GM12878 (cell line): ENCODE data around the gene ASAP2. TPM values are rescaled to one million over a fixed set of nuclear protein-coding genes. Genes with fewer than 3 reads are reported as not detected.

ENCODE experiments used
- ATAC-seq: fragments of 200-7000 bp; cut with Tn5 transposase; 3 replicates; pipeline ENCODE4 v1.9.1; 2020; ENCODE audit warnings: mild to moderate bottlenecking, moderate library complexity
- BruUV-seq: library from RNA; stranded (reverse); fragments of 400-500 nt; replicated peaks from 2 replicates; lab custom pipeline; 2021; lab: Mats Ljungman, UMichigan
- CTCF ChIA-PET: fragments of 300-600 bp; sonication (Branson Sonifier 250); formaldehyde crosslinking; extraction: SDS; loops from one replicate; lab custom pipeline; 2021; ENCODE audit warnings: inconsistent platforms; lab: Yijun Ruan, JAX
- POLR2A ChIA-PET: fragments of 350-600 bp; formaldehyde crosslinking; extraction: SDS; loops from one replicate; lab custom pipeline; 2021; ENCODE audit warnings: inconsistent platforms; lab: Charles Lee
- RAD21 ChIA-PET: fragments of 300-600 bp; sonication (Branson Sonifier 250); formaldehyde crosslinking; loops from one replicate; lab custom pipeline; 2023; ENCODE audit warnings: antibody characterized with exemption; ENCODE audit not compliant: unreplicated experiment; lab: Charles Lee
- SMC1A ChIA-PET: fragments of 300-600 bp; sonication (Branson Sonifier 250); formaldehyde crosslinking; loops from one replicate; lab custom pipeline; 2023; ENCODE audit not compliant: unreplicated experiment, uncharacterized antibody; lab: Charles Lee
- DNase-seq: peaks from one replicate; pipeline ENCODE4 v3.0.0-alpha.2; 2011; ENCODE audit warnings: low read depth, low spot score
- FAIRE-seq: peaks from 3 replicates; lab custom pipeline; 2011; peaks lifted over from hg19 to GRCh38; lab: Jason Lieb, UNC
- H2AFZ ChIP-seq: 2 replicates; pipeline ENCODE4 v1.6.0; 2011; ENCODE audit warnings: low read depth, low read length, control low read depth; ENCODE audit not compliant: control insufficient read depth
- H3K27ac ChIP-seq: 2 replicates; pipeline ENCODE4 v1.5.1; 2011; ENCODE audit warnings: control low read depth; ENCODE audit not compliant: control insufficient read depth, insufficient read depth
- H3K27me3 ChIP-seq, 2 experiments: replicated peaks in 1 of 2; 2 replicates each; pipeline versions ENCODE4 v1.6.0 to v1.6.1; 2011; ENCODE audit warnings: low read length in 1 of 2; ENCODE audit not compliant: control insufficient read depth in 2 of 2, insufficient read depth in 2 of 2
- H3K36me3 ChIP-seq, 2 experiments: 2 replicates each; pipeline ENCODE4 v1.5.1; 2011; ENCODE audit warnings: low read length in 1 of 2; ENCODE audit not compliant: control insufficient read depth in 2 of 2, insufficient read depth in 2 of 2
- H3K4me1 ChIP-seq: 2 replicates; pipeline ENCODE4 v1.6.1; 2011; ENCODE audit warnings: mild to moderate bottlenecking, low read length, moderate library complexity, mixed read lengths; ENCODE audit not compliant: control insufficient read depth, insufficient read depth
- H3K4me2 ChIP-seq: 2 replicates; pipeline ENCODE4 v1.6.0; 2011; ENCODE audit warnings: control low read depth; ENCODE audit not compliant: control insufficient read depth, insufficient read depth
- H3K4me3 ChIP-seq: fragments of 200-600 bp; sonication (generic); 2 replicates; pipeline ENCODE4 v1.5.1; 2016
- H3K79me2 ChIP-seq: 2 replicates; pipeline ENCODE4 v1.6.0; 2011; ENCODE audit warnings: low read length; ENCODE audit not compliant: control insufficient read depth, insufficient read depth
- H3K9ac ChIP-seq: 2 replicates; pipeline ENCODE4 v1.8.0; 2011; ENCODE audit warnings: low read length, control low read depth, mixed read lengths; ENCODE audit not compliant: control insufficient read depth, insufficient read depth
- H3K9me3 ChIP-seq: replicated peaks from 3 replicates; pipeline ENCODE4 v1.5.1; 2011; ENCODE audit warnings: mild to moderate bottlenecking, low read length; ENCODE audit not compliant: control insufficient read depth, insufficient read depth
- H4K20me1 ChIP-seq: 2 replicates; pipeline ENCODE4 v1.6.0; 2011; ENCODE audit not compliant: control insufficient read depth, insufficient read depth
- DPF2 ChIP-seq: fragments of 450-650 bp; IDR thresholded peaks from 2 replicates; pipeline ENCODE4 v1.6.1; 2017; ENCODE audit warnings: mild to moderate bottlenecking
- FOXM1 ChIP-seq: IDR thresholded peaks from 2 replicates; pipeline ENCODE4 v1.6.1; 2012; ENCODE audit warnings: low read depth, mild to moderate bottlenecking, inconsistent platforms, low read length, moderate library complexity
- IKZF1 ChIP-seq: fragments of 450-650 bp; conservative IDR thresholded peaks from 2 replicates; pipeline ENCODE4 v1.6.1; 2017; ENCODE audit warnings: antibody characterized with exemption, mild to moderate bottlenecking
- LARP7 ChIP-seq: fragments of 450-650 bp; IDR thresholded peaks from 2 replicates; pipeline ENCODE4 v1.6.1; 2017; ENCODE audit warnings: mild to moderate bottlenecking
- MTA2 ChIP-seq: fragments of 450-650 bp; IDR thresholded peaks from 2 replicates; pipeline ENCODE4 v1.6.1; 2016; ENCODE audit warnings: low read depth, mild to moderate bottlenecking, moderate library complexity
- NFIC ChIP-seq: IDR thresholded peaks from 2 replicates; pipeline ENCODE4 v1.6.1; 2012; ENCODE audit warnings: low read depth, mild to moderate bottlenecking, inconsistent platforms, low read length, moderate library complexity
- NFYA ChIP-seq: IDR thresholded peaks from 2 replicates; pipeline ENCODE4 v1.6.1; 2011; ENCODE audit warnings: low read depth, mild to moderate bottlenecking, low read length, improper control_type of control experiment, borderline replicate concordance
- NRF1 ChIP-seq: conservative IDR thresholded peaks from 2 replicates; pipeline ENCODE4 v1.6.1; 2011; ENCODE audit warnings: mild to moderate bottlenecking, low read depth, low read length, improper control_type of control experiment
- RB1 ChIP-seq: fragments of 450-650 bp; formaldehyde crosslinking; IDR thresholded peaks from 2 replicates; pipeline ENCODE4 v1.6.1; 2017; ENCODE audit warnings: mild to moderate bottlenecking, borderline replicate concordance
- RCOR1 ChIP-seq: conservative IDR thresholded peaks from 2 replicates; pipeline ENCODE4 v1.6.1; 2012; ENCODE audit warnings: low read depth, low read length, improper control_type of control experiment
- SMAD1 ChIP-seq: fragments of 450-650 bp; IDR thresholded peaks from 2 replicates; pipeline ENCODE4 v1.6.1; 2018; ENCODE audit warnings: mild to moderate bottlenecking, low read depth; ENCODE audit not compliant: partially characterized antibody
- SP1 ChIP-seq: IDR thresholded peaks from one replicate; pipeline ENCODE4 v1.6.1; 2011; ENCODE audit warnings: low read depth, low read length
- SUZ12 ChIP-seq: fragments of 200-600 bp; sonication (generic); IDR thresholded peaks from one replicate; pipeline ENCODE4 v1.6.1; 2018; ENCODE audit warnings: antibody characterized with exemption, mild to moderate bottlenecking; ENCODE audit not compliant: unreplicated experiment
- TBL1XR1 ChIP-seq: IDR thresholded peaks from 2 replicates; pipeline ENCODE4 v1.6.1; 2012; ENCODE audit warnings: low read depth, low read length, improper control_type of control experiment
- TCF12 ChIP-seq: IDR thresholded peaks from 2 replicates; pipeline ENCODE4 v1.6.1; 2011; ENCODE audit warnings: low read depth, mild to moderate bottlenecking, low read length
- ZNF217 ChIP-seq: fragments of 450-650 bp; IDR thresholded peaks from 2 replicates; pipeline ENCODE4 v1.6.1; 2017; ENCODE audit warnings: antibody characterized with exemption, mild to moderate bottlenecking
- ZNF274 ChIP-seq: IDR thresholded peaks from one replicate; pipeline ENCODE4 v1.8.0; 2011; ENCODE audit not compliant: insufficient read length, insufficient read depth
- WGBS: methylation state at CpG from one replicate; pipeline ENCODE4 v1.1.6; 2016; ENCODE audit warnings: low lambda C conversion rate; ENCODE audit not compliant: insufficient replicate concordance, insufficient coverage; ENCODE audit errors: missing lambda C conversion rate; 5-methylcytosine and 5-hydroxymethylcytosine counted together
- in situ Hi-C: fragments of 300-500 bp; cut with MboI; formaldehyde crosslinking; loops from 9 replicates; pipeline ENCODE4 v1.14.3; 2018; ENCODE audit warnings: mixed read lengths
- intact Hi-C: fragments of 100-400 bp; cut with micrococcal nuclease; formaldehyde crosslinking; loops from one replicate; pipeline ENCODE4 v1.14.2; 2022; ENCODE audit not compliant: unreplicated experiment
- polyA plus RNA-seq, 11 experiments: library from polyadenylated mRNA; depleted of rRNA in 4 of 11; unstranded in 6 of 11; stranded (reverse) in 5 of 11; fragments of >200 nt; fragmentation: Nextera tagmentation in 4 of 11; fragmentation: Illumina TruSeq in 1 of 11; extraction: Ambion mirVana in 4 of 11; extraction: Trizol in 1 of 11; gene quantifications; 1 replicate in 1 of 11; 2 replicates in 10 of 11; pipeline versions ENCODE4 v1.2.1 to v1.2.3, GENCODE V29; 2011 to 2016; ENCODE audit warnings: inconsistent platforms in 2 of 11, missing spikeins in 2 of 11, low read depth in 1 of 11
- total RNA-seq, 4 experiments: library from RNA; depleted of rRNA in 3 of 4; stranded (reverse); fragments of >200 nt in 3 of 4; fragmentation: Illumina TruSeq in 1 of 4; extraction: Trizol in 1 of 4; gene quantifications; 2 replicates each; pipeline versions ENCODE4 v1.2.1 to v1.2.3, GENCODE V29; 2013 to 2021
- TF ChIP-seq, protein P1 (sequence below): fragments of 450-650 bp; IDR thresholded peaks from 2 replicates; pipeline ENCODE4 v1.6.1; 2018; ENCODE audit warnings: mild to moderate bottlenecking, low read depth, moderate library complexity; ENCODE audit not compliant: partially characterized antibody
- TF ChIP-seq, protein P2 (sequence below), 3 experiments: IDR thresholded peaks in 2 of 3; conservative IDR thresholded peaks in 1 of 3; 2 replicates each; pipeline ENCODE4 v1.5.1; 2011; ENCODE audit warnings: low read depth in 3 of 3, low read length in 3 of 3, mild to moderate bottlenecking in 3 of 3, control low read depth in 2 of 3, moderate library complexity in 2 of 3, inconsistent platforms in 1 of 3, mixed read lengths in 1 of 3; ENCODE audit not compliant: control insufficient read depth in 2 of 3, insufficient read depth in 1 of 3; ENCODE audit errors: extremely low read depth in 1 of 3

The ASAP2 gene
- total and polyA plus RNA-seq, 10 of the 15 experiments (the other 5 are each of a cell fraction or from before 2014, with no cell fraction given): 0.05 to 0.27 (median 0.07) TPM; not detected in 4

DNA sequence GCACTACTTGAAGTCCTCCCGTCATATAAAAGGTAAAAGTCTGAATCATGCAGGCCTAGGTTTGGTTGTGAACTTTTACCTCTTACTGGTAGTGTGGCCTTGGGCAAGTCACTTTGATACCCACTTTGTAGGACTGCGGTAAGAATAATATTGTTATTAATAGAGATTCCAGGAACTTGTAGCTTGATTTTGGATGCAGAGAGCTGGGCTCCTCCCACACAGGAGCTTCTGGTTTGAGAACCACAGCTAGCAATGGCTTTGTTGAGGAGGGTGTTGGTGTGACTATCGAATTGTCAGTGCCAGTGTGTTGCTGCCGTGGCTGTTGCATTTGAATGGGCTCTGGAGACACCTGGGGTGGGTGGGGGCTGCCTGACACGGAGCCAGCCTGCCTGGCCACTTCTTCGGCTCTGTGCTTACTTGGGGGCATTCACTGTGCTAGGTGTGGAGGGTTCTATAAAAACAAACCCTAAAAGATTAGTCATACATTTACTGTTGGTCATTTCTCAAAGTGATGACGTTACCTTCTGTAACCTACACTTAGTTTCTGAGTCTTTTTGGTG is 38.5 kb downstream of the ASAP2 start:
- no peaks in the 10 kb centered on the region for H3K4me1 ChIP-seq
- no peaks in the 10 kb centered on the region for H3K79me2 ChIP-seq
- H2AFZ ChIP-seq: no peak overlapping the region
- peak; percentile 55 for ATAC-seq
- no peaks in the 10 kb centered on the region for H3K36me3 ChIP-seq
- no peak overlapping the region for H3K27ac ChIP-seq
- in situ Hi-C loops (no loop called here), intact Hi-C loops (no loop called here)
- FAIRE-seq: no peak
- H3K4me2 ChIP-seq: no peak overlapping the region
- 5% methylated on average over 7 of the region's 7 CpGs for WGBS
- no peak overlapping the region for H3K9ac ChIP-seq
- H3K9me3 ChIP-seq: no peaks in the 10 kb centered on the region
- no peak for DNase-seq
- no peaks in the 10 kb centered on the region; a peak in 1 of 4 replicates for H3K27me3 ChIP-seq
- no peak for TF ChIP-seq ZNF217
- TF ChIP-seq SMAD1: no peak
- no peak for TF ChIP-seq NFIC
- TF ChIP-seq TBL1XR1: no peak
- no peak for TF ChIP-seq IKZF1
- no peak for TF ChIP-seq LARP7
- no peak for TF ChIP-seq TCF12
- TF ChIP-seq NRF1: no peak
- no peak for TF ChIP-seq ZNF274
- TF ChIP-seq FOXM1: no peak
- TF ChIP-seq RCOR1: no peak
- TF ChIP-seq, protein P1, sequence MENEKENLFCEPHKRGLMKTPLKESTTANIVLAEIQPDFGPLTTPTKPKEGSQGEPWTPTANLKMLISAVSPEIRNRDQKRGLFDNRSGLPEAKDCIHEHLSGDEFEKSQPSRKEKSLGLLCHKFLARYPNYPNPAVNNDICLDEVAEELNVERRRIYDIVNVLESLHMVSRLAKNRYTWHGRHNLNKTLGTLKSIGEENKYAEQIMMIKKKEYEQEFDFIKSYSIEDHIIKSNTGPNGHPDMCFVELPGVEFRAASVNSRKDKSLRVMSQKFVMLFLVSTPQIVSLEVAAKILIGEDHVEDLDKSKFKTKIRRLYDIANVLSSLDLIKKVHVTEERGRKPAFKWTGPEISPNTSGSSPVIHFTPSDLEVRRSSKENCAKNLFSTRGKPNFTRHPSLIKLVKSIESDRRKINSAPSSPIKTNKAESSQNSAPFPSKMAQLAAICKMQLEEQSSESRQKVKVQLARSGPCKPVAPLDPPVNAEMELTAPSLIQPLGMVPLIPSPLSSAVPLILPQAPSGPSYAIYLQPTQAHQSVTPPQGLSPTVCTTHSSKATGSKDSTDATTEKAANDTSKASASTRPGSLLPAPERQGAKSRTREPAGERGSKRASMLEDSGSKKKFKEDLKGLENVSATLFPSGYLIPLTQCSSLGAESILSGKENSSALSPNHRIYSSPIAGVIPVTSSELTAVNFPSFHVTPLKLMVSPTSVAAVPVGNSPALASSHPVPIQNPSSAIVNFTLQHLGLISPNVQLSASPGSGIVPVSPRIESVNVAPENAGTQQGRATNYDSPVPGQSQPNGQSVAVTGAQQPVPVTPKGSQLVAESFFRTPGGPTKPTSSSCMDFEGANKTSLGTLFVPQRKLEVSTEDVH: no peak
- no peak for TF ChIP-seq SP1
- TF ChIP-seq SUZ12: no peak
- TF ChIP-seq MTA2: no peak
- TF ChIP-seq RB1: no peak
- TF ChIP-seq, protein P2, sequence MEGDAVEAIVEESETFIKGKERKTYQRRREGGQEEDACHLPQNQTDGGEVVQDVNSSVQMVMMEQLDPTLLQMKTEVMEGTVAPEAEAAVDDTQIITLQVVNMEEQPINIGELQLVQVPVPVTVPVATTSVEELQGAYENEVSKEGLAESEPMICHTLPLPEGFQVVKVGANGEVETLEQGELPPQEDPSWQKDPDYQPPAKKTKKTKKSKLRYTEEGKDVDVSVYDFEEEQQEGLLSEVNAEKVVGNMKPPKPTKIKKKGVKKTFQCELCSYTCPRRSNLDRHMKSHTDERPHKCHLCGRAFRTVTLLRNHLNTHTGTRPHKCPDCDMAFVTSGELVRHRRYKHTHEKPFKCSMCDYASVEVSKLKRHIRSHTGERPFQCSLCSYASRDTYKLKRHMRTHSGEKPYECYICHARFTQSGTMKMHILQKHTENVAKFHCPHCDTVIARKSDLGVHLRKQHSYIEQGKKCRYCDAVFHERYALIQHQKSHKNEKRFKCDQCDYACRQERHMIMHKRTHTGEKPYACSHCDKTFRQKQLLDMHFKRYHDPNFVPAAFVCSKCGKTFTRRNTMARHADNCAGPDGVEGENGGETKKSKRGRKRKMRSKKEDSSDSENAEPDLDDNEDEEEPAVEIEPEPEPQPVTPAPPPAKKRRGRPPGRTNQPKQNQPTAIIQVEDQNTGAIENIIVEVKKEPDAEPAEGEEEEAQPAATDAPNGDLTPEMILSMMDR (IDR thresholded peaks at IDR 0.05 in 2 of 3, conservative IDR thresholded peaks at IDR 0.05 in 1 of 3; ENCODE audit: control insufficient read depth in 2 of 3, extremely low read depth in 1 of 3, insufficient read depth in 1 of 3, low read depth in 3 of 3, low read length in 3 of 3): no peak
- TF ChIP-seq NFYA: no peak
- TF ChIP-seq DPF2: no peak
- CTCF ChIA-PET: no interaction called here
- no peak overlapping the region for H3K4me3 ChIP-seq
- H4K20me1 ChIP-seq: no peaks in the 10 kb centered on the region
- POLR2A ChIA-PET: no interaction called here
- no TSS peak for BruUV-seq
- SMC1A ChIA-PET: no interaction called here
- RAD21 ChIA-PET: no interaction called here
